Left lung (tissue), 10 donors: Measurements from ENCODE around the gene BUB3. TPM values are rescaled to one million over a fixed set of nuclear protein-coding genes. Genes with fewer than 3 reads are reported as not detected.

Experiments used
- ATAC-seq: fragments of 200-7000 bp; cut with Tn5 transposase; one replicate; pipeline ENCODE4 v1.9.1; 2020; ENCODE audit warnings: moderate library complexity
- DNase-seq, 4 donors: peaks; one replicate each; pipeline ENCODE4 v3.0.0-alpha.2; 2013 to 2020
- H3K27ac ChIP-seq, 2 donors: fragments of 200-600 bp; sonication (generic) in 1 of 2; one replicate each; pipeline versions ENCODE4 v1.5.0 to v1.8.0; 2020 to 2021
- H3K27me3 ChIP-seq, 2 donors: fragments of 200-600 bp; sonication (generic) in 1 of 2; one replicate each; pipeline versions ENCODE4 v1.5.0 to v1.8.0; 2020 to 2021
- H3K36me3 ChIP-seq, 2 donors: fragments of 200-600 bp; sonication (generic) in 1 of 2; one replicate each; pipeline versions ENCODE4 v1.5.0 to v1.8.0; 2020 to 2021
- H3K4me1 ChIP-seq, 2 donors: fragments of 200-600 bp; one replicate each; pipeline ENCODE4 v1.8.0; 2021
- H3K4me3 ChIP-seq, 2 donors: fragments of 200-600 bp; sonication (generic) in 1 of 2; one replicate each; pipeline versions ENCODE4 v1.5.0 to v1.8.0; 2020 to 2021; ENCODE audit warnings: mild to moderate bottlenecking in 1 of 2
- H3K9me3 ChIP-seq, 2 donors: fragments of 200-600 bp; sonication (generic) in 1 of 2; one replicate each; pipeline versions ENCODE4 v1.5.0 to v1.8.0; 2020 to 2021
- CTCF ChIP-seq, 2 donors: fragments of 200-600 bp; sonication (generic) in 1 of 2; IDR thresholded peaks; one replicate each; pipeline versions ENCODE4 v1.5.0 to v1.8.0; 2021; ENCODE audit warnings: antibody characterized with exemption in 2 of 2
- intact Hi-C, 2 donors: fragments of 100-400 bp; cut with DNase I; formaldehyde crosslinking; loops; one replicate each; pipeline versions ENCODE4 v1.11.2 to v1.14.2; 2022
- polyA plus RNA-seq, 6 donors: library from polyadenylated mRNA; unstranded; fragments of 120-200 nt; gene quantifications; one replicate each; pipeline ENCODE4 v1.2.1, GENCODE V29; 2013; ENCODE audit not compliant: insufficient read length in 6 of 6
- total RNA-seq, 2 donors: library from RNA; stranded (reverse); fragmentation: NEBNext Ultra II Directional; extraction: Animal tissue kit (Norgen Biotek cat#: 25700); gene quantifications; one replicate each; pipeline ENCODE4 v1.2.1, GENCODE V29; 2021
- donor health status: DM: no; HTN: yes; CAD: no.
- donor health status: DM: no; HTN: no; CAD: no.

Gene BUB3
- total and polyA plus RNA-seq, 8 donors = 63.5 to 126 (median 106) TPM

- Histone ChIP-seq H3K36me3 (no peaks in the 10 kb centered on the region), H3K4me1 (peaks cover 15 to 48% of the 10 kb centered on the region in 2 donors), H3K9me3 (no peaks in the 10 kb centered on the region), H3K27me3 (peaks cover 91 to 94% of the 10 kb centered on the region in 2 donors), H3K4me3 (peak overlapping the region in 1 of 2 donors; percentile 37), H3K27ac (no peak overlapping the region)
- intact Hi-C loops = no loop called here
- ATAC-seq (no peak), DNase-seq (no peak)
- no peak for TF ChIP-seq CTCF (IDR thresholded peaks at IDR 0.05)
These were observed 5.0 kb upstream of the BUB3 start for GRCh38 chr10:123149162-123149567.

GRCh38 chr10:123149568-123150270 is 4.5 kb upstream of the BUB3 start:
- intact Hi-C loops = no loop called here
- H3K36me3 ChIP-seq = no peaks in the 10 kb centered on the region
- no peak for ATAC-seq
- H3K27me3 ChIP-seq = peaks cover 85 to 88% of the 10 kb centered on the region in 2 donors
- H3K4me3 ChIP-seq = peak overlapping the region in 1 of 2 donors; percentile 37
- no peak overlapping the region for H3K27ac ChIP-seq
- H3K9me3 ChIP-seq = no peaks in the 10 kb centered on the region
- peaks cover 15 to 48% of the 10 kb centered on the region in 2 donors for H3K4me1 ChIP-seq
- DNase-seq = no peak
- no peak for TF ChIP-seq CTCF (IDR thresholded peaks at IDR 0.05)

DNA sequence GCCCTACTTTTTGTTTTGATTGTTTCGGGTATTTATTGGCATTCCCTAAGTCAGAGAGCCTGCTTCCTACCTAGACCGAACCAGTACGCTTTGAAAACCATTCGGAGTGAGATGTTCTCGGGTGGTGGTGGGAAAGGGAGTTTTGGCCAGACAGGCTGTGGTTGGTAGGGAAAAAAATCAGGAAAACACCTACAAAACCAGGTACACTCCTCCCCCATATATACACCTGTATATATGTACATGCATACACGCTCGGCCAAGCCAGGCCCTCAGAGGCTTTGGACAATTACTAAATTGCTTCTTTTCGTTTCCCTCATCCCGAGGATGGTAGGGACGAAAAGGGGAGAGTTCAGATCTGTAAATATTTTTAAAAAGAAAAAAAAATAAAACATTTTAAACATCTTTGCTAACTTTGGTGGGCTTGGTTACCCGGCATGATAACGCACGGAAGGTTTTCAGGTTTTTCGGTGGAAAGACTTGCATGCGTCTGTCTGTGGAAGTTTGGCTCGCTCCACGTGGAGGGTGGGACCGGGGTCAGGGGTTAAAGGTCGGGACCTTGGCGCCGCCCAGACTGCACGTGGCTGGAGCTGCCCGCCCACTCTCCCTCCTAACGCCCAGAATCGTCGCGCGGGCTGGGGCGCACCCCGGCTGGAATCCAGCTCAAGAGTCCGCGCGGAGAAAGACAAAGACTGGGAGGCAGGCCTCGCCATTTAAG is 3.8 kb upstream of the BUB3 start:
- intact Hi-C loops = no loop called here
- Histone ChIP-seq H3K4me1 (peaks cover 19 to 55% of the 10 kb centered on the region in 2 donors), H3K9me3 (no peaks in the 10 kb centered on the region), H3K4me3 (peak overlapping the region in 1 of 2 donors; percentile 37), H3K27ac (no peak overlapping the region), H3K36me3 (peaks cover 0 to 2% of the 10 kb centered on the region in 2 donors), H3K27me3 (peaks cover 78 to 81% of the 10 kb centered on the region in 2 donors)
- DNase-seq = no peak
- ATAC-seq = no peak
- TF ChIP-seq CTCF (IDR thresholded peaks at IDR 0.05) = no peak

- Histone ChIP-seq H3K9me3 (no peaks in the 10 kb centered on the region), H3K27me3 (peaks cover 71 to 74% of the 10 kb centered on the region in 2 donors), H3K4me1 (peaks cover 26 to 60% of the 10 kb centered on the region in 2 donors), H3K27ac (no peak overlapping the region), H3K36me3 (peaks cover 0 to 9% of the 10 kb centered on the region in 2 donors), H3K4me3 (peak overlapping the region in 1 of 2 donors; percentile 10)
- intact Hi-C loops = no loop called here
- no peak for TF ChIP-seq CTCF (IDR thresholded peaks at IDR 0.05)
- DNase-seq = peak in 1 of 4 donors; percentile 80
- no peak for ATAC-seq
These were observed 3.0 kb upstream of the BUB3 start for GRCh38 chr10:123150986-123151736.
